AG09309 (cell line): ENCODE measurements around the gene B9D2.
"Not testable (repeated sequence)": the region's sequence is repeated elsewhere in the genome, so short reads cannot be mapped to it uniquely, and the experiment has no call there.

ENCODE experiments used
- DNase-seq: peaks from one replicate; pipeline ENCODE4 v3.0.0-alpha.2; 2010; ENCODE audit warnings: low read depth
- H3K4me3 ChIP-seq: 2 replicates; pipeline ENCODE4 v1.5.1; 2011; ENCODE audit warnings: mild to moderate bottlenecking, low read depth, low read length, moderate library complexity; ENCODE audit not compliant: control insufficient read depth
- CTCF ChIP-seq: IDR thresholded peaks from 2 replicates; pipeline ENCODE4 v1.5.1; 2011; ENCODE audit warnings: mild to moderate bottlenecking, low read depth, low read length, inconsistent platforms; ENCODE audit not compliant: insufficient read depth, control insufficient read depth; ENCODE audit errors: missing control alignments

The B9D2 gene

GRCh38 chr19:41373993-41374392 lies 10.0 kb upstream of the B9D2 start:
- H3K4me3 ChIP-seq = no peak overlapping the region
- peak; percentile 55 for DNase-seq
- no peak for TF ChIP-seq CTCF

GRCh38 chr19:41372501-41372900 lies 8.6 kb upstream of the B9D2 start:
- DNase-seq = no peak
- H3K4me3 ChIP-seq = no peak overlapping the region
- TF ChIP-seq CTCF = no peak

GRCh38 chr19:41371541-41371940 lies 7.6 kb upstream of the B9D2 start:
- no peak for TF ChIP-seq CTCF
- H3K4me3 ChIP-seq = no peak overlapping the region
- no peak for DNase-seq

DNA sequence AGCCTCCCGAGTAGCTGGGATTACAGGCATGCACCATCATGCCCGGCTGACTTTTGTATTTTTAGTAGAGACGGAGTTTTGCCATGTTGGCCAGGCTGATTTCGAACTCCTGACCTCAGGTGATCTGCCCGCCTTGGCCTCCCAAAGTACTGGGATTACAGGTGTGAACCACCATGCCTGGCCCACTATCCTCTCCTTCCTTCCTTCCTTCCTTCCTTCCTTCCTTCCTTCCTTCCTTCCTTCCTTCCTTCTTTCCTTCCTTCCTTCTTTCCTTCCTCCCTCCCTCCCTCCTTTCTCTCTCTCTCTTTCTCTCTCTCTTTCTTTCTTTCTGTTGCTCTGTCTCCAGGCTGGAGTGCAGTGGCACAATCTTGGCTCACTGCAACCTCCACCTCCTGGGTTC lies 7.2 kb upstream of the B9D2 start:
- H3K4me3 ChIP-seq, DNase-seq: not testable (repeated sequence)

DNA sequence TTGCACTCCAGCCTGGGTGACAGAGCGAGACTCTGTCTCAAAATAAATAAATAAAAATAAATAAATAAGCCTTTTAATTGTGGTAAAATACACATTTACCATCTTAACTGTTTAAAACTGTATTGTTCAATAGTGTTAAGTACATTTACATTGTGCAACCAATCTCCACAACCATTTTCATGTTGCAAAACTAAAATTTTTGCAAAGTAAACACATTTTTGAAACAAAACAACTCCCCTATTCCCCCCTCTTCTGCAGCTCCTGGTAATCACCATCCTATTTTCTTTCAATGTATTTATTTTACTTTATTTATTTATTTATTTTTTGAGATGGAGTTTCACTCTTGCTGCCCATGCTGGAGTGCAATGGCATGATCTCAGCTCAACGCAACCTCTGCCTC lies 5.8 kb upstream of the B9D2 start:
- no peak for TF ChIP-seq CTCF
- no peak overlapping the region for H3K4me3 ChIP-seq
- DNase-seq = no peak

DNA sequence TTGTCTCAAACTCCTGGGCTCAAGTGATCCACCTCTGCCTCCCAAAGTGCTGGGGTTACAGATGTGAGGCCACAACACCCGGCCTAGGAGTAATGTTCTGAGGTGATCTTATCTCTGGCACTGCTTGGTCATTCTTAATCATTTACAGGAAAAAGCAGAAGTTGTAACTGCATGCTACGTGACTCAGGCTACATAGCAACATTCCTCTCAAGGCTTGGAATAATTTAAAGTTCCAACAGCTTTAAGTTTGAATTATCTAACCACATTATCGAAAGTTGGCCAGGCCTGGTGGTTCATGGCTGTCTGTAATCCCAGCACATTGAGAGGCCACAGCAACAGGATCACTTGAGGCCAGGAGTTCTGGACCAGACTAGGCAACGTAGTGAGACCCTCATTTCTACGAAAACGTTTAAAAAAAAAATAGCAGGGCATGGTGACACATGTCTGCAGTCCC lies 3.9 kb upstream of the B9D2 start:
- H3K4me3 ChIP-seq = no peak overlapping the region
- peak; percentile 84 for DNase-seq
- TF ChIP-seq CTCF = no peak

- no peak for DNase-seq
- TF ChIP-seq CTCF = peak; percentile 17
- no peak overlapping the region for H3K4me3 ChIP-seq
Observed at GRCh38 chr19:41366089-41366488, 2.1 kb upstream of the B9D2 start.
